ENCODE results near the gene RNASET2.

The RNASET2 gene

DNA sequence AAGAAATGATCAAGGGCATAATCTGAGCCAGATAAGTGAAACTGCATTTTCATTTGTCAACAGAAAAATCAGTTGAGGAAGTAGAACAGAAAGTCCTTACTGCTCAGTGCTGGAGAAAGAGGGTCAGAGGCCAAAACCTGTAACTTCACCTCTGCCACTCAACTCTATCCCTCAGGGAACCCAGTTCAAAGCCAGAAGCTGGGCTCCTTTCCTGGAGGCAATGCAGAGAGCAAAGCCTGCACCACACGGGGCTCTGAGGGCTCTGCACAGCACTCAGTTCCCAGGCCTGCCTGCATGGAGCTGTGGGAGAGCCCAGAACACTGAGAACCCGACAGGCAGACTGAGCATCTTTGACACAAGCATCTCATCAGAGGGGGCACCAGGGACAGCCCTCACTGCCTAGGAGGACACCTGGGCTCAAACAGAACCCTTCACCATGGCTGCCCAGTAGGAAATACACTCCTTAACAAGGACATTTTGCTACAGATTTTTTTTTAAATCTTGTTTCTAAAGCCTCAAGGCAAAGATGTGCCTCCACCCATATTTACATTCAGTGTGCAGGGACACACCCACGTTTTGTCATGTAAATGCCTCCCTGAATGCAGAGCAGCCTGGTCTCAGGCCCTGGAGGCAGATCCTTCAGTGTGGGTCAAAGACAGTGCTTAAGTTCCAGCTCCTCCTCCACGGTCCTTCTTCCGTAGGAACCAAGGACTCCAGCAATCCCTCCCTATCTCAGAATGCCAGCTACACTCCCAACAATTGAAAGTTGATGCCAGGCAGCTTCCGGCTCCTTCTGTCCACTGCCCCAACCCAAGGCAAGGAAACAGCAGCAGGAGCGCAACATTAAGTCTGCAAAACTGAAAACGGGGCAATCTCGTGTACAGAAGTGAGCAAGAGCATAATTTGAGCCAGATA lies 6.6 kb downstream of the RNASET2 start:
- TF ChIP-seq SIN3A (IDR thresholded peaks at IDR 0.05; ENCODE audit: borderline replicate concordance, insufficient read depth, low read length) (no peak), POLR2AphosphoS5 (IDR thresholded peaks at IDR 0.05; ENCODE audit: low read depth, low read length) (no peak), FOXP2 (optimal IDR thresholded peaks at IDR 0.05; ENCODE audit: borderline replicate concordance, extremely low read depth, extremely low read length, insufficient read depth) (no peak), TAF1 (IDR thresholded peaks at IDR 0.05; ENCODE audit: borderline replicate concordance, insufficient read depth, low read length) (no peak)
- TF ChIP-seq, protein P1, sequence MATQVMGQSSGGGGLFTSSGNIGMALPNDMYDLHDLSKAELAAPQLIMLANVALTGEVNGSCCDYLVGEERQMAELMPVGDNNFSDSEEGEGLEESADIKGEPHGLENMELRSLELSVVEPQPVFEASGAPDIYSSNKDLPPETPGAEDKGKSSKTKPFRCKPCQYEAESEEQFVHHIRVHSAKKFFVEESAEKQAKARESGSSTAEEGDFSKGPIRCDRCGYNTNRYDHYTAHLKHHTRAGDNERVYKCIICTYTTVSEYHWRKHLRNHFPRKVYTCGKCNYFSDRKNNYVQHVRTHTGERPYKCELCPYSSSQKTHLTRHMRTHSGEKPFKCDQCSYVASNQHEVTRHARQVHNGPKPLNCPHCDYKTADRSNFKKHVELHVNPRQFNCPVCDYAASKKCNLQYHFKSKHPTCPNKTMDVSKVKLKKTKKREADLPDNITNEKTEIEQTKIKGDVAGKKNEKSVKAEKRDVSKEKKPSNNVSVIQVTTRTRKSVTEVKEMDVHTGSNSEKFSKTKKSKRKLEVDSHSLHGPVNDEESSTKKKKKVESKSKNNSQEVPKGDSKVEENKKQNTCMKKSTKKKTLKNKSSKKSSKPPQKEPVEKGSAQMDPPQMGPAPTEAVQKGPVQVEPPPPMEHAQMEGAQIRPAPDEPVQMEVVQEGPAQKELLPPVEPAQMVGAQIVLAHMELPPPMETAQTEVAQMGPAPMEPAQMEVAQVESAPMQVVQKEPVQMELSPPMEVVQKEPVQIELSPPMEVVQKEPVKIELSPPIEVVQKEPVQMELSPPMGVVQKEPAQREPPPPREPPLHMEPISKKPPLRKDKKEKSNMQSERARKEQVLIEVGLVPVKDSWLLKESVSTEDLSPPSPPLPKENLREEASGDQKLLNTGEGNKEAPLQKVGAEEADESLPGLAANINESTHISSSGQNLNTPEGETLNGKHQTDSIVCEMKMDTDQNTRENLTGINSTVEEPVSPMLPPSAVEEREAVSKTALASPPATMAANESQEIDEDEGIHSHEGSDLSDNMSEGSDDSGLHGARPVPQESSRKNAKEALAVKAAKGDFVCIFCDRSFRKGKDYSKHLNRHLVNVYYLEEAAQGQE (IDR thresholded peaks at IDR 0.05; ENCODE audit: insufficient read depth in 1 of 2, low read depth in 2 of 2, low read length in 2 of 2) = no peak

DNA sequence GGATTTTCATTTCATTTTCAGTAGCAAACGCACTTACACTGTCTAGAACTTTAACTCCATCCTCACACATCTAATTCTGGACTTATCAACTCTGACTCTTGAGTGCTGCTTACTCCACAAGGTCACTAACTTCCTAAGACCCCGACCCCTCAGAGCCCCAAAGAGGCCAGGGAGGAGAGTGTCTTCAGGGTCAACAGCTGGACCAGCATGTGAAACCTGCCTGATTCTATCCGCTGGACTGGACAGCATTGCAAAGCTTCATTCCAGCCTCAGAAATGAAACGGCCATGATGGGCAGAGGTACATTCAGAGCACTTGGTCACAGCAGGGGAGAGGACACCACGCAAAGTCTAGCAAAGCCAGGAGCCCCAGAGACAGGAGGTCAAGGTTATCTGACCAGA lies 9.1 kb downstream of the RNASET2 start:
- TF ChIP-seq POLR2AphosphoS5 (IDR thresholded peaks at IDR 0.05; ENCODE audit: low read depth, low read length) = no peak
- no peak for TF ChIP-seq TAF1 (IDR thresholded peaks at IDR 0.05; ENCODE audit: borderline replicate concordance, insufficient read depth, low read length)

DNA sequence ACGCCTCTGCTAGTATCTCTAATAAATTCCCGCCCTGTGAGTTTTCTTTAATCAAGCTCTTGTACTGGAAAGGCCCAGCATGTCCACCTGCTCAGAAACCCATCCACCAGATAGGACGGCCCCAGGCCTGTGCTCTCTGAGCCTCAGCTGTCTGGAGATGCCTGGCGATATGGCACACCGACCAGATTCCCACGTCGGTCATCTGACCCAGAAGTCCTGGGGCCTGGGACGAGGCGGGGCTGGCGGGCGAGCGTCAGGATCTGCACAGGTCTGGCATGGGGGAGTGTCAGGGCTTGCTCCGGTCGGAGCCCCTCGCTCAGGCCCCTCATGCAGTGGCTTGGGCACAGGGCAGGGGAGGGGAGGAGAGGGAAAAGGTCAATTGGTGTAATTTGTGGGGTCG lies 10.2 kb downstream of the RNASET2 start:
- TF ChIP-seq TAF1 (IDR thresholded peaks at IDR 0.05; ENCODE audit: borderline replicate concordance, insufficient read depth, low read length) (no peak), FOXP2 (optimal IDR thresholded peaks at IDR 0.05; ENCODE audit: borderline replicate concordance, extremely low read depth, extremely low read length, insufficient read depth) (no peak), SIN3A (IDR thresholded peaks at IDR 0.05; ENCODE audit: borderline replicate concordance, insufficient read depth, low read length) (no peak), POLR2AphosphoS5 (IDR thresholded peaks at IDR 0.05; ENCODE audit: low read depth, low read length) (no peak)
- TF ChIP-seq, protein P1 (IDR thresholded peaks at IDR 0.05; ENCODE audit: insufficient read depth in 1 of 2, low read depth in 2 of 2, low read length in 2 of 2) = no peak

DNA sequence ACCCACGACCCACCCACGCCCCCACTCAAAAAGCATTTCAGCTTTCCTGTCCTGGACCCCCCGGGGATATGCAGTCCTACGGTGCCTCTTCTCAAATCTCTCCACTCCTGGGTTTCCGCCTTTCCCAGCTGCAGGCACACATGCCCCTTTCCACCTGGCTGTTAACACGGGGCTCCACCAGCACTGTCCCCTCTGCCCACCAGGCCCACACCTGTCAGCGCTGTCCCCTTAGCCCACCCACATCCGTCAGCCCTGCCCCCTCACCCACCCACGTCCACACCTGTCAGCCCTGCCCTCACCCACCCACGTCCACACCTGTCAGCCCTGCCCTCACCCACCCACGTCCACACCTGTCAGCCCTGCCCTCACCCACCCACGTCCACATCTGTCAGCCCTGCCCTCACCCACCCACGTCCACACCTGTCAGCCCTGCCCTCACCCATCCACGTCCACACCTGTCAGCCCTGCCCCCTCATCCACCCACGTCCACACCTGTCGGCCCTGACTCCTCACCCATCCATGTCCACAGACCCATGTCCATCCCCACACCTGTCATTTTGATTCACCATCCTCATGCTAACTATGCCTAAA lies 11.6 kb downstream of the RNASET2 start:
- TF ChIP-seq, protein P1 (IDR thresholded peaks at IDR 0.05; ENCODE audit: insufficient read depth in 1 of 2, low read depth in 2 of 2, low read length in 2 of 2) = no peak
- TF ChIP-seq FOXP2 (optimal IDR thresholded peaks at IDR 0.05; ENCODE audit: borderline replicate concordance, extremely low read depth, extremely low read length, insufficient read depth) (no peak), SIN3A (IDR thresholded peaks at IDR 0.05; ENCODE audit: borderline replicate concordance, insufficient read depth, low read length) (no peak), POLR2AphosphoS5 (IDR thresholded peaks at IDR 0.05; ENCODE audit: low read depth, low read length) (no peak), TAF1 (IDR thresholded peaks at IDR 0.05; ENCODE audit: borderline replicate concordance, insufficient read depth, low read length) (no peak)

DNA sequence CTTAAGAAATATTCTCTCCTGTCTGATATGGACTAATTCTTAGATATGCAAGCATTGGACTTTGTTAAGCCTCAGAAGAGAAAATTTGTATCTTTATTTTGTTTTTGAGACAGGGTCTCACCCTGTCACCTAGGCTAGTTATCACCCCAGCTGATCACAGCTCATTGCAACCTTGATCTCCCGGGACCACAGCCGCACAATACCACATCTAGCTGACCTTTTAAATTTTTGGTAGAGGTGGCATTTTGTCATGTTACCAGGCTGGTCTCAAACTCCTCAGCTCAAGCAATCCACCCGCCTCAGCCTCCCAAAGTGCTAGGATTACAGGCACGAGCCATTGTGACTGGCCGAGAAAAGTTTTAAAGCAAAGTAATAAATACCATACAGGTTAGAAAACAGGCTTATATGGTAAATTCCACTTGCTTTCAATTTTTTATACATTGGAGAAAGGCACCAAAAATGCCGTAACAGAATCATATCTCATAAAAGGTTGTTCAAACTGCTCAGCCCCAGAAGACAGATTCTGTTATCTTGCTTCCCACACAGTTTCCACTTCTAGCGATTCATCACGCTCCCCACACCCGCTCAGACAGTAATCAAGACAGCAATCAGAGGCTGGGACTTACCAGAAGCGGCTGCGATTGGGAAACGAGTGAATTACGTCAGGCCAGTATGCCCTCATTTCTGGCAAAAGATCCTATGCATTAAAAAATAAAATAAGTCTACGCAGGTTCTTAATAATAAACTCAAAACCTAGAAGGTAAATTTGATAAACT lies 13.8 kb downstream of the RNASET2 start:
- no peak for TF ChIP-seq POLR2AphosphoS5 (IDR thresholded peaks at IDR 0.05; ENCODE audit: low read depth, low read length)
- TF ChIP-seq SIN3A (IDR thresholded peaks at IDR 0.05; ENCODE audit: borderline replicate concordance, insufficient read depth, low read length) = no peak
- TF ChIP-seq, protein P1 (IDR thresholded peaks at IDR 0.05; ENCODE audit: insufficient read depth in 1 of 2, low read depth in 2 of 2, low read length in 2 of 2) = no peak
- TF ChIP-seq FOXP2 (optimal IDR thresholded peaks at IDR 0.05; ENCODE audit: borderline replicate concordance, extremely low read depth, extremely low read length, insufficient read depth) = no peak
- TF ChIP-seq TAF1 (IDR thresholded peaks at IDR 0.05; ENCODE audit: borderline replicate concordance, insufficient read depth, low read length) = no peak
